G401.6 (cell line): Measurements from ENCODE around the gene CPLX1.

ENCODE experiments used
- FAIRE-seq: peaks from 2 replicates; lab custom pipeline; 2012; peaks lifted over from hg19 to GRCh38; lab: Jason Lieb, UNC

Gene CPLX1

GRCh38 chr4:854356-854755 is 28.4 kb upstream of the CPLX1 start:
- no peak for FAIRE-seq

GRCh38 chr4:853416-853781 is 27.5 kb upstream of the CPLX1 start:
- FAIRE-seq: no peak

GRCh38 chr4:851701-852430 is 25.9 kb upstream of the CPLX1 start:
- no peak for FAIRE-seq

- FAIRE-seq: no peak
These were observed 24.5 kb upstream of the CPLX1 start for GRCh38 chr4:850323-850945.

GRCh38 chr4:849478-850175 is 23.7 kb upstream of the CPLX1 start:
- FAIRE-seq: no peak

- no peak for FAIRE-seq
These were observed 23.0 kb upstream of the CPLX1 start for GRCh38 chr4:848803-849477.

GRCh38 chr4:848307-848691 is 22.4 kb upstream of the CPLX1 start:
- no peak for FAIRE-seq

GRCh38 chr4:845836-846251 is 19.9 kb upstream of the CPLX1 start:
- FAIRE-seq: no peak

- FAIRE-seq: no peak
These were observed 19.4 kb upstream of the CPLX1 start for GRCh38 chr4:845233-845835.

GRCh38 chr4:844752-845232 is 18.9 kb upstream of the CPLX1 start:
- FAIRE-seq: no peak

GRCh38 chr4:839675-840443 is 13.9 kb upstream of the CPLX1 start:
- FAIRE-seq: peak; percentile 11

- FAIRE-seq: no peak
These were observed 11.8 kb upstream of the CPLX1 start for GRCh38 chr4:837772-838171.

- no peak for FAIRE-seq
These were observed 10.9 kb upstream of the CPLX1 start for GRCh38 chr4:836750-837301.

- FAIRE-seq: no peak
These were observed 10.1 kb upstream of the CPLX1 start for GRCh38 chr4:836003-836511.

- no peak for FAIRE-seq
These were observed 9.4 kb upstream of the CPLX1 start for GRCh38 chr4:835148-836002.

GRCh38 chr4:834368-835147 is 8.6 kb upstream of the CPLX1 start:
- FAIRE-seq: no peak

GRCh38 chr4:833731-834367 is 7.9 kb upstream of the CPLX1 start:
- no peak for FAIRE-seq

GRCh38 chr4:833156-833555 is 7.2 kb upstream of the CPLX1 start:
- no peak for FAIRE-seq

- FAIRE-seq: no peak
These were observed 6.6 kb upstream of the CPLX1 start for GRCh38 chr4:832536-832935.
